ENCODE data around the gene SUMF2.

GRCh38 chr7:56091591-56091990, 27.5 kb downstream of the SUMF2 start:
- TF ChIP-seq POLR2A (IDR thresholded peaks at IDR 0.05; ENCODE audit: borderline replicate concordance, extremely low read depth, insufficient read depth, insufficient read length) (no peak), ZBTB33 (IDR thresholded peaks at IDR 0.05; ENCODE audit: extremely low read depth, insufficient replicate concordance, low read length) (no peak), CTCF (IDR thresholded peaks at IDR 0.05 in 2 of 3, conservative IDR thresholded peaks at IDR 0.05 in 1 of 3; ENCODE audit: borderline replicate concordance in 1 of 3, insufficient read depth in 1 of 3, low read depth in 2 of 3, low read length in 2 of 3) (no peak), MAX (IDR thresholded peaks at IDR 0.05) (no peak), CEBPB (IDR thresholded peaks at IDR 0.05; ENCODE audit: low read depth) (no peak), YY1 (IDR thresholded peaks at IDR 0.05; ENCODE audit: extremely low read depth, insufficient replicate concordance, low read depth, low read length) (no peak), SP1 (IDR thresholded peaks at IDR 0.05; ENCODE audit: low read depth) (no peak), SRF (IDR thresholded peaks at IDR 0.05; ENCODE audit: low read depth) (no peak)
